Measurements from ENCODE around the gene IL17B.

The IL17B gene

GRCh38 chr5:149325894-149326293 lies 53.2 kb downstream of the IL17B start:
- Histone ChIP-seq H3K4me3 (ENCODE audit: severe bottlenecking) (no peak overlapping the region), H3K27me3 (ENCODE audit: insufficient read depth, poor library complexity, severe bottlenecking) (no peaks in the 10 kb centered on the region), H3K9me3 (ENCODE audit: severe bottlenecking) (no peaks in the 10 kb centered on the region), H3K36me3 (ENCODE audit: low read depth) (peaks cover 10% of the 10 kb centered on the region), H3K4me1 (ENCODE audit: insufficient read depth, poor library complexity, severe bottlenecking) (peaks cover 17% of the 10 kb centered on the region), H3K27ac (ENCODE audit: poor library complexity, severe bottlenecking) (peak overlapping the region; percentile 55)
- no peak for TF ChIP-seq CTCF (IDR thresholded peaks at IDR 0.05; ENCODE audit: poor library complexity, severe bottlenecking)
- no peak for ATAC-seq (ENCODE audit: low read depth)
- no peak for DNase-seq (ENCODE audit: low spot score)

- peak; percentile 73 for ATAC-seq (ENCODE audit: low read depth)
- Histone ChIP-seq H3K9me3 (ENCODE audit: severe bottlenecking) (no peaks in the 10 kb centered on the region), H3K36me3 (ENCODE audit: low read depth) (peaks cover 11% of the 10 kb centered on the region), H3K4me3 (ENCODE audit: severe bottlenecking) (no peak overlapping the region), H3K4me1 (ENCODE audit: insufficient read depth, poor library complexity, severe bottlenecking) (peaks cover 23% of the 10 kb centered on the region), H3K27me3 (ENCODE audit: insufficient read depth, poor library complexity, severe bottlenecking) (no peaks in the 10 kb centered on the region), H3K27ac (ENCODE audit: poor library complexity, severe bottlenecking) (peak overlapping the region; percentile 55)
- no peak for TF ChIP-seq CTCF (IDR thresholded peaks at IDR 0.05; ENCODE audit: poor library complexity, severe bottlenecking)
- DNase-seq (ENCODE audit: low spot score) = no peak
Measured at GRCh38 chr5:149325166-149325735, 53.8 kb downstream of the IL17B start.

GRCh38 chr5:149324641-149325040 lies 54.5 kb downstream of the IL17B start:
- H3K27me3 ChIP-seq (ENCODE audit: insufficient read depth, poor library complexity, severe bottlenecking) = no peaks in the 10 kb centered on the region
- peak overlapping the region; percentile 55 for H3K27ac ChIP-seq (ENCODE audit: poor library complexity, severe bottlenecking)
- no peaks in the 10 kb centered on the region for H3K9me3 ChIP-seq (ENCODE audit: severe bottlenecking)
- no peak overlapping the region for H3K4me3 ChIP-seq (ENCODE audit: severe bottlenecking)
- DNase-seq (ENCODE audit: low spot score) (no peak), ATAC-seq (ENCODE audit: low read depth) (no peak)
- TF ChIP-seq CTCF (IDR thresholded peaks at IDR 0.05; ENCODE audit: poor library complexity, severe bottlenecking) = no peak
- H3K4me1 ChIP-seq (ENCODE audit: insufficient read depth, poor library complexity, severe bottlenecking) = peaks cover 23% of the 10 kb centered on the region
- H3K36me3 ChIP-seq (ENCODE audit: low read depth) = peaks cover 16% of the 10 kb centered on the region

Data from RWPE2 (cell line).